HG02870 (cell line): Measurements from ENCODE around the gene WFIKKN1.
"Not testable (repeated sequence)": the region's sequence is repeated elsewhere in the genome, so short reads cannot be mapped to it uniquely, and the experiment has no call there.

Source experiments
- ATAC-seq: cut with Tn5 transposase; IDR thresholded peaks from one replicate; pipeline ENCODE4 v1.9.1; 2021; ENCODE audit warnings: mild to moderate bottlenecking, moderate library complexity; ENCODE audit not compliant: unreplicated experiment

WFIKKN1 gene

DNA sequence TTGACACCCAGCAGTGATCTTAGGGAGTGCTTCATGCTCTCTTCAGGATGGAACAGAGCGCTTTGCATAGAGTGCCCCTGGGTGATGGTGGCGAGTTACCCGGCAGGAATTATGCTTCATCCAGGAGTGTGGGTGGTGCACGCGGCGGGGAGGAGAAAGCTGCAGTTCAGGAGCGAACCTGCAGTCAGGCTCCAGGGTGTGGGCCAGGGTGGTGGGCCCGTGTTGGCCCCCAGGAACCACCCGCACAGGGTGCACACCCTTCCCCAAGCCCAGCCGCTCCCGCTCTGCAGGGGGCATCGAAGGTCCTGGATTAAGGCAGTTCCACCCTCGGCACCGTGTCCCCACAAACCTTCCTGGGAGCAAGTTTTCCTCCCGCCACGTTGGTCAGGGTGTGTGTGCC, 37.0 kb upstream of the WFIKKN1 start:
- ATAC-seq, result no peak

- no peak for ATAC-seq
Observed at GRCh38 chr16:595094-595528, 35.7 kb upstream of the WFIKKN1 start.

DNA sequence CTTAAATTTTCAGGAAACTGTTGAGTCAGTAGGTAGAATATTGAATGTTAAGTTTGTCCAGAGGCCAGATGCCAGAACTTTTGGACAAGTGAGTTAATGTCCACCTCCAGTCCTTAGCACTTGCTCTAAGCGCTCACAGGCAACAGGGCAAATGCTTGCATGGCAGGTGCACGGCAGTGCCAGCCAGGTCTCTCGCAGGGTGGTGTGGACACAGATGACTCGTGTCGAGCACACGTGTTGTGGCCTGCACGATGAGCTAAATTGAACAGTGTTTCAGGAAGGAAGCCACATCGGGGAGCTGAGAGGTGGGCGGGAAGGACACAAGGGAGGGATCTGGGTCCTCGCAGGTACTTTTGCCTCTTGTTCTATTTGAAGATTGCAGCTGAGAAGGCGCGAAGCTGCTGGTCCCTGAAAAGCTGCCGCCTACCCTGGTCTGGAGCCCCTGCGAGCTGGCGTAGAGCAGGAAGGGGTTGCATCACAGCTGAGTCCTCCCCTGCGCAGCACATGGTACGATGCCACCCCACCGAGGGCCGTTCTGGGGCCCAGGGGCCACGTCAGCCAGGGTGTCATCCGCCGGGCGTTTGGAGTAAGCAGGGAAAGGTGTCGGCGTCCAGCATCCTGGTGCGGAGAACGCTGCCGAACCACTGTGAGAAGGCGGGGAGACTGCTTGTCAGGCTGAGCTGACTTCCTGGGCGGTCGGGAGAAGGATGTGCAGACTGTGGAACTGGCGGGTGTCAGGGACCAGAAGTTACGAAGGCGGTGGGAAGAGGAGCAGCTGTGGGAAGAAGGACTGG, 34.6 kb upstream of the WFIKKN1 start:
- ATAC-seq, result no peak

DNA sequence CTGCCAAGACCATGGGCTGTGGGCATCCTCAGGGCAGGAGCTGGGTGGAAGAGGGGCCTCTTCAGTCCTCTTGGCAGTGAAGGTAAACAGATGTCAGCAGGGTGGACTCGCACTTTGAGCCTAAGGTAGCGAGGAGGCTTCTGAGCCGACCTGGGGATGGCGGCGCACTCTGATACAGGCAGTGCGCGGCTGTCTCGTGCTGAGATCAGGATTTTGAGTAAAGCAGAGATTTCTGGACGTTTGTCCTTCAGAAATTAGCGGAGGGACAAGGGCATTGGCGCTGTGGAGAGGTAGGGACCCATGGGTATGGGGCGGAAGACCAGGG, 34.1 kb upstream of the WFIKKN1 start:
- ATAC-seq, result no peak

DNA sequence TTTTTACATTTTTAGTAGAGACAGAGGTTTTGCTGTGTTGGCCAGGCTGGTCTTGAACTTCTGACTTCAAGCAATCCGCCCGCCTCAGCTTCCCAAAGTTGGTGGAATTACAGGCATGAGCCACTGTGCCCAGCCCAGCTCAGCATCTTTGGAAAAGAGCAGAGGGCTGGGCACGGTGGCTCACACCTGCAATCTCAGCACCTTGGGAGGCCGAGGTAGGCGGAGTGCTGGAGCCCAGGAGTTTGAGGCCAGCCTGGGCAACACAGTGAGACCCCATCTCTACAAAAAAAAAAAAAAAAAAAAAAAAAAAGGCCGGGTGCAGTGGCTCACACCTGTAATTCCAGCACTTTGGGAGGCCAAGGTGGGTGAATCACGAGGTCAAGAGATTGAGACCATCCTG, 33.1 kb upstream of the WFIKKN1 start:
- not testable (repeated sequence) for ATAC-seq

- ATAC-seq, result no peak
Observed at GRCh38 chr16:598823-599739, 31.7 kb upstream of the WFIKKN1 start.

DNA sequence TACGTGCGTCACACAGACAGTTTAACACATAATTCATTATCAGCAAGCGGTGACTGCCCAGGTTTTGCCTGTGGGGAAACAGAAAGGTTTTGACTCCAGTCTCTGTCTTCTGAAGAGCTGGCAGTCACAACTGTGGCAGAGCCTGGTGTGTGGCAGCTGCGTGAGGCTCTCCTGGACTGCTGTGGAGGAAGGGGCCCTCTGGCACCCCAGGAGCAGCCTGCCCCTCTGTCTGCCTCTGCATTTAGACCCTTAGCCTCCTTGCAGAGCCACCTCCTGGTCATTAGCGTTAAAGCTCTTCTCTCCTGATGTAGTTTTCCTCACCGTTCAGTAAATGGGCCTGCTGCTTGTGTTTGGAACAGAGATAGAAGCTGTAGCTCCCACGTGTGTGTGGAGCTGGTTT, 30.0 kb upstream of the WFIKKN1 start:
- ATAC-seq, result no peak

DNA sequence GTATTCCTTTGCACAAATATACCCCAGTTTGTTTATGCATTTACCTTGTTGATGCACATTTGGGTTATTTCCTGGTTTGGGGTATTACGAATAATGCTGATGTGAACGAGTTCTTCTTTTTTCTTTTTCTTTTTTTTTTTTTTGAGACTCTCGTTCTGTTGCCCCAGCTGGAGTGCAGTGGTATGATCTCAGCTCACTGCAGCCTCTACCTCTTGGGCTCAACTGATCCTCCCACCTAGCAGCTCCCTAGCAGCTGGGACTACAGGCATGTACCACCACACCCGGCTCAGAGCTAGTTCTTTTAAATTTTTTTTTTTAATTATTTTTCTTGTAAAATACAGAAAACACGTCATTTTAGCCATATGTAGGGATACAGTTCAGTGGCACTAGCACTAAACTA, 26.9 kb upstream of the WFIKKN1 start:
- ATAC-seq, result no peak

DNA sequence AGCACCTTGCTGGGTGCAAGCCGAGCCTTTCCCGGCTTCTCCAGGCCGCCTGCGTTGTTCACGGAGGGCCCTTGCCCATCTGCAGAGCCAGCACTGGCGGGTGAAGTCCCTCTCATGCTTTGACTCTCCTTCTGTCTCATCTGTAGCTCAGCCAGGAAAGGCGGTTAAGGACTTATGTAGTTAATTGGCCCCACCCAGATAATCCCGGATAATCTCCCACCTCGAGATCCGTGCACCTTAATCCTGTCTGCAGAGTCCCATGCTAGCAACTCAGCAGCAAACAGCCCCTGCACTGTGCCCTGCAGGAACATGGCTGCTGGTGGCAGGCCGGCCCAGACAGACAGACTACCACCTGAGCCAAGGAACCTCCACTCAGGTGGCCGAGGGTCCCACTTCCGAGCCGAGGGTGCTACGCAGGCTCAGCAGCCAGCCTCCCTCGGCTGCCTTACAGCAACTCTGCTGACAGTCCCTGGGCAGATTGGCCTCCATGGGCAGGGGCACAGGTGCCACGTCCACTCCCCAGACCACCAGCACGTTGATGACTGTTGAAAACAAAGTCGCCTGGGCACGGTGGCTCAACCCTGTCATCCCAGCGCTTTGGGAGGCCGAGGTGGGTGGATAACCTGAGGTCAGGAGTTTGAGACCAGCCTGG, 24.0 kb upstream of the WFIKKN1 start:
- ATAC-seq, result no peak

DNA sequence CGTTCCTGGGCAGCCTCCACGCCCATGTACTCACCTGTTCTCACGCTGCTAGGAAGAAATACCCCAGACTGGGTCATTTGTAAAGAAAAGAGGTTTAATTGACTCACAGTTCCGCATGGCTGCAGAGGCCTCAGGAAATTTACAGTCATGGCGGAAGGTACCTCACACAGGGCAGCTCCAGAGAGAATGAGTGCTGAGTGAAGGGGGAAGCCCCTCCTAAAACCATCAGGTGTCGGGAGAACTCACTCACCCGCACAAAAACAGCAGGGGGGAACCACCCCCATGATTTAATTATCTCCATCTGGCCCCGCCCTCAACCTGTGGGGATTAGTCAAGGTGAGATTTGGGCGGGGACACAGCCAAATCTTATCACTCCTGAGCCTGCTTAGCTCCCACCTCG, 22.8 kb upstream of the WFIKKN1 start:
- no peak for ATAC-seq

DNA sequence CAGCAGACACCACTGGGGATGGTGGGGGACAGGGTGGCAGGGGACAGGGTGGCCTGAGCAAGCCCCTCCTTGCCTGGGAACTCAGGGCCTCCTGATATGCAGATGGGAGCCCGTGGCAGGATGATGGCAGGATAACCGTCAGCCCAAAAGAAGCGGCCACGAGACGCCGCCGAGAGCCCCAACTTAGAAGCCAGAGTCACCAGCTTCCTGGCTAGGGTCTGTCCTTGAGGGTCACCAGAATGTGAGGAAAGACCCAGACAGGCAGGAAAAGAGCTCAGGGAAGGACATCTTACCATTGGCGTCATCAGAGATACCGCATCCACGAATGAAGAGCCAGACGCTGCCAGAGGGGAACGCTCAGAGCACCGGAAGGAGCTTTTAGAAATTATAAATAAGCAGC, 21.5 kb upstream of the WFIKKN1 start:
- ATAC-seq, result no peak

DNA sequence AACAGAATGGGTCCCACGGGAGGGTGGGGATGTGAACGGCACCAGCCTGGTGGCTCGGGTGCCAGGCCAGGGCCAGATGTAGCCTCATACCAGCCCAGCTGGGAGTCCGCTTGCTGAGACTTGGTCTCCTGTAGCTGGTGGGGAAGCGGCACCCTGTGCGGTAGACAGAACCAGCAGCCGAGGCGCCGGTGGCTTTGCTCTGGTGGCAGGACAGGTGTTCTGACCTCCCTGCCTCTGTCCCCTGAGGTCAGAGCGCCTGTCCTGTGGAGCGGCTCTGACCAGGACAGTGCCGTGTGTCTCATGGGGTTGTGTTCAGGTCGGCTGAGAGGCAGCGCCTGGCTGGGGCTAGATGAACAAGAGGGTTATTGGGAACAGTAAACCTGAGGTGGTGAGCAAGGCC, 20.8 kb upstream of the WFIKKN1 start:
- ATAC-seq, result no peak

DNA sequence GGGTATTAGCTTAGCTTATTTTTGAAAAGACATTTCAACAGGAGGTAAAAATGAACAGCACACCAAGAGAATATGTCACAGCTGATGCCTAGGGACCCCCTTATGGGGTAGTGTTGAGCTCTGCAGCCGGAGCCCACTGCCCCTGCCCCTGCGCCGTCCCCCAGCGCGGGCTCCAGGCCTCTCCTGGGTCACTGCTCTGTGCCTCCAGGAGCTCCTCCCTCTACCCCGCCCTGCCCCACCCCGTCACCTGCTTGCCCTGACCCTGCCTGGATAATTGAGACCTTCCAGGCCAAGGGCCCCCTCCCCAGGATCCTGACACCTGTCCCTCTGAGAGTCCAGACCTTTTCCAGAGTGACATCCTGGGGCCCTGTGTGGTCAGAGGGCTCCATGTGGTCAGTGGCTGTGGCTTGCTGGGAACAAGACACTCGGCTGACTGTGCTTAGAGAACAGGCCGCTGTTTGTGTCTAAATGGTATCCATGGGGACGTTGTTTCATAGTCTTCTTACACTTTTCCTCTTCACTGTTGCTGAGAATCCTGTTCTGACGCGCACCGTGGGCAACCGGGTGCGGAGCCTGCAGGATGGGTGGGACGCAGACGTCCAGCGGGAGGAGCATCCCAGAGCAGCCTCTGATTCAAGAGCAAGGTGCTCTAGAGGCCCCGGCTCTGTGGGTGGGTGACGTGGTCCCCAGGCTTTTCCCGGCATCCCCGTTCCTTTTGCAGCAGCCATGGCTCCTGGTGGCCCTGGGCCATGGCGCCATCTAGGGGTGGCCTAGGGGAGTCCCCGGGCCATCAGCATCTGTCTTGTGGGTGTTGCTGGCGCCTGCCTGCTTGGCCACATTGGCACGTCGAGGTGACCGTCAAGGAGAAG, 20.0 kb upstream of the WFIKKN1 start:
- no peak for ATAC-seq

DNA sequence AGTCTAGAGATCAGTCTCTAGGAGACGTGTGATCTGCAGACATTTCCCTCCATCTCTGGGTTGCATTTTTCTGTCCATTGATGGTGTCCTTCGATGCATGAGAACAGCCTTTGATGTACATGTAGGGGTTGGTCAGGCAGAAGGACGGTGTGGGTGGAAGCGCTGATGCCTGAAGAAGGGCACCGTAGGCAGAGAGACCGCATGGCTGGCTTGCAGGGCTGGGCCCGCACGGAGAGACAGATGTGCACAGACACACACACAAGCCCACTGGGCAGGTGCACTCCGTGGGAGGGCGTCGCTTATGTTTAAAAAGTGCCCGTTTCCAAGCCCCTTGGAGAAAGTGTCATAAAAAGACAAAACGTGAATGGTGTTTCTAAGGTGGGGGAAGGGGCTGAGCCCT, 15.7 kb upstream of the WFIKKN1 start:
- ATAC-seq, result no peak

- no peak for ATAC-seq
Observed at GRCh38 chr16:616733-617586, 13.8 kb upstream of the WFIKKN1 start.

GRCh38 chr16:617855-618254, 12.9 kb upstream of the WFIKKN1 start:
- no peak for ATAC-seq

DNA sequence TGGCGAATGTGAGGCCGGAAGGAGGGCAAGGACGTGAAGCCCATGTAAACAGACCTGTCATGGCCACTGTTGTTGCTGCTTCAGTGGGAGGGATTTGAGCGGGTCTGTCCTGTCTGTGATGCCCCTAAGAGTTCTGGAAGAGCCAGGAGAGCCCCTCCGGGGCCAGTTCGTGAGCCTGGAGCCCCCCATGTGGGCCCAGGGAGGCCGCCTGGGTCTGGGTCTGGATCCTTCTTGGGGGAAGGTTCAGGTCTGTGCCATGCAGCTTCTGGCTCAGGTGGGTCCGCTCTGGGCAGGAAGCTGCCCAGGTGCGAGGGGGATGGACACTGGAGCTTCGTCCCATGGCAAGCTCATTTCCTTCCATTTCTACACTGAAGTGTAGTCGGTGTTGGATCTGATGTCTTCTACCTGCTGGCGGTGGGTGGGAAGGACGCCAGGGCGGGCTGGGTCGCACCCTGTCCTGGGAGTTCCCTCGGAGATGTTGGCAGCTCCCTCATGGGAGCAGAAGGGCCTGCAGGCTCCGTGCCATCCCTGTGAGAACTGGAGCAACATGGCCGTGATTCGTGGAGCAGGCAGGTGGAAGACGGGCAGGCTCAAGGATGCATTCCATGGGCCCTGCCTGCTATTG, 11.2 kb upstream of the WFIKKN1 start:
- no peak for ATAC-seq

GRCh38 chr16:620700-621525, 9.9 kb upstream of the WFIKKN1 start:
- no peak for ATAC-seq
